Upper lobe of left lung (tissue), 4 donors: ENCODE measurements around the gene PALLD.

Experiments used
- POLR2A ChIP-seq, 4 donors: fragments of 450-650 bp; IDR thresholded peaks; one replicate each; pipeline ENCODE4 v1.5.1; 2016 to 2017; ENCODE audit warnings: antibody characterized with exemption in 4 of 4, mild to moderate bottlenecking in 2 of 4
- TF ChIP-seq, protein P1 (sequence below), 6 experiments: fragments of 450-650 bp in 4 of 6; fragments of 200-600 bp in 2 of 6; sonication (generic) in 2 of 6; IDR thresholded peaks; one replicate each; pipeline ENCODE4 v1.5.1; 2016 to 2019; ENCODE audit warnings: antibody characterized with exemption in 6 of 6

DNA sequence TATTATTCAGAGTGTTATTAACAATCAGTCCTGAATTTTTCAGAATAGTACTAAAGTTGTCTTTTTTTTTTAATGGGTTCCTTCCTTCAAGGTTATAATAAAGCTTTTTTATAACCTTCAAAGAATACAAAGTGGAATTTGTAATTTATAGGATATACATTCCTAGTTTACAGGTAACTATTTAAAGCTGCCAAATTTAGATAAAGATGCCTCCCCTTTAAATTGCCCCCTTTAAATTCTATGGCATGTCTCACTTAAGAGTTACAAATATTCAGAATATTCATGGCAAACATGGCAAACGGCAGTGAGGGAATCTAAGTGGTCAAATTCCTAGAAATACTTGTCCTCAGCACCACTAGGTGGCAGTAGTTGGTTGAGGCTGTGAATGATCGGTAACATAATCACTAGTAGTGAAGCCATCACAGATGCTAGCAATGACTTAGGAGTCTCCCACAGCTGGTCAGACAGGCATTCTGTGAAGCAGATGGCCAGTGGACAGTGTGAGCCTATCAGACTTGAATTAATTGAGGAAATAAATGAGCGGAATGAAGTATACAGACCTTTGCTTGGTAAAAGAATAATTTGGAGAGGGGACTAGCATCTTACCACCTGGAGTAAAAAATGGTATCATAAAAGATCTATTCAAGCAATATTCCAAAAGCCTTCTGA, 426.8 kb downstream of the PALLD start:
- TF ChIP-seq, protein P1, sequence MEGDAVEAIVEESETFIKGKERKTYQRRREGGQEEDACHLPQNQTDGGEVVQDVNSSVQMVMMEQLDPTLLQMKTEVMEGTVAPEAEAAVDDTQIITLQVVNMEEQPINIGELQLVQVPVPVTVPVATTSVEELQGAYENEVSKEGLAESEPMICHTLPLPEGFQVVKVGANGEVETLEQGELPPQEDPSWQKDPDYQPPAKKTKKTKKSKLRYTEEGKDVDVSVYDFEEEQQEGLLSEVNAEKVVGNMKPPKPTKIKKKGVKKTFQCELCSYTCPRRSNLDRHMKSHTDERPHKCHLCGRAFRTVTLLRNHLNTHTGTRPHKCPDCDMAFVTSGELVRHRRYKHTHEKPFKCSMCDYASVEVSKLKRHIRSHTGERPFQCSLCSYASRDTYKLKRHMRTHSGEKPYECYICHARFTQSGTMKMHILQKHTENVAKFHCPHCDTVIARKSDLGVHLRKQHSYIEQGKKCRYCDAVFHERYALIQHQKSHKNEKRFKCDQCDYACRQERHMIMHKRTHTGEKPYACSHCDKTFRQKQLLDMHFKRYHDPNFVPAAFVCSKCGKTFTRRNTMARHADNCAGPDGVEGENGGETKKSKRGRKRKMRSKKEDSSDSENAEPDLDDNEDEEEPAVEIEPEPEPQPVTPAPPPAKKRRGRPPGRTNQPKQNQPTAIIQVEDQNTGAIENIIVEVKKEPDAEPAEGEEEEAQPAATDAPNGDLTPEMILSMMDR (IDR thresholded peaks at IDR 0.05) = peak; percentile 50 to 77 (median 66)
- TF ChIP-seq POLR2A (IDR thresholded peaks at IDR 0.05) = no peak
